Spleen (tissue), 11 donors: ENCODE data around the gene RAB28. TPM values are rescaled to one million over a fixed set of nuclear protein-coding genes. Genes with fewer than 3 reads are reported as not detected.

Experiments used
- DNase-seq: peaks from one replicate; pipeline ENCODE4 v3.0.0-alpha.2; 2020
- H3K27ac ChIP-seq, 8 donors: fragments of 200-600 bp; sonication (generic) in 7 of 8; 1 replicate in 4 of 8; 2 replicates in 4 of 8; pipeline versions ENCODE4 v1.5.0 to v1.8.0; 2016 to 2021; ENCODE audit warnings: inconsistent platforms in 4 of 8, mild to moderate bottlenecking in 4 of 8, moderate library complexity in 1 of 8
- H3K27me3 ChIP-seq, 7 donors: fragments of 200-600 bp; sonication (generic) in 6 of 7; replicated peaks in 1 of 7; 1 replicate in 4 of 7; 2 replicates in 3 of 7; pipeline versions ENCODE4 v1.5.0 to v1.8.0; 2016 to 2021; ENCODE audit warnings: inconsistent platforms in 3 of 7, mild to moderate bottlenecking in 1 of 7
- H3K36me3 ChIP-seq, 6 donors: fragments of 200-600 bp; sonication (generic) in 5 of 6; 1 replicate in 4 of 6; 2 replicates in 2 of 6; pipeline versions ENCODE4 v1.5.0 to v1.8.0; 2016 to 2021; ENCODE audit warnings: inconsistent platforms in 2 of 6
- H3K4me1 ChIP-seq, 6 donors: fragments of 200-600 bp; sonication (generic) in 5 of 6; 1 replicate in 3 of 6; 2 replicates in 3 of 6; pipeline versions ENCODE4 v1.5.0 to v1.8.0; 2016 to 2021; ENCODE audit warnings: inconsistent platforms in 3 of 6
- H3K4me3 ChIP-seq, 8 donors: fragments of 200-600 bp; sonication (generic) in 7 of 8; 1 replicate in 4 of 8; 2 replicates in 4 of 8; pipeline versions ENCODE4 v1.5.0 to v1.8.0; 2016 to 2021; ENCODE audit warnings: inconsistent platforms in 4 of 8, mild to moderate bottlenecking in 4 of 8, moderate library complexity in 2 of 8
- H3K9me3 ChIP-seq, 8 donors: fragments of 200-600 bp; sonication (generic) in 7 of 8; 1 replicate in 4 of 8; 2 replicates in 4 of 8; pipeline versions ENCODE4 v1.5.0 to v1.8.0; 2016 to 2021; ENCODE audit warnings: inconsistent platforms in 4 of 8
- CTCF ChIP-seq, 11 experiments: fragments of 200-600 bp in 7 of 11; fragments of 450-650 bp in 4 of 11; sonication (generic) in 4 of 11; IDR thresholded peaks in 8 of 11; conservative IDR thresholded peaks in 3 of 11; 1 replicate in 7 of 11; 2 replicates in 4 of 11; pipeline versions ENCODE4 v1.4.0 to v1.8.0; 2016 to 2021; ENCODE audit warnings: antibody characterized with exemption in 11 of 11, inconsistent platforms in 4 of 11, mild to moderate bottlenecking in 1 of 11
- POLR2A ChIP-seq, 3 donors: fragments of 450-650 bp; IDR thresholded peaks; one replicate each; pipeline ENCODE4 v1.5.1; 2017; ENCODE audit warnings: antibody characterized with exemption in 3 of 3, mild to moderate bottlenecking in 1 of 3
- POLR2AphosphoS5 ChIP-seq, 3 donors: sonication (generic); formaldehyde crosslinking; IDR thresholded peaks; one replicate each; pipeline ENCODE4 v1.5.1; 2017; ENCODE audit warnings: antibody characterized with exemption in 3 of 3
- WGBS, 5 donors: extraction: QIAGEN DNeasy Blood & Tissue Kit in 3 of 5; methylation state at CpG; one replicate each; pipeline versions ENCODE4 v1.1.5 to v1.1.7; 2013 to 2018; 5-methylcytosine and 5-hydroxymethylcytosine counted together
- intact Hi-C: fragments of 100-400 bp; cut with DNase I; formaldehyde crosslinking; loops from one replicate; pipeline ENCODE4 v1.15.0; 2023; ENCODE audit warnings: low total_unique reads
- polyA plus RNA-seq, 3 donors: library from polyadenylated mRNA; stranded (reverse); fragments of 200-250 nt; gene quantifications; one replicate each; pipeline ENCODE4 v1.2.1, GENCODE V29; 2013
- total RNA-seq, 7 donors: library from RNA; depleted of rRNA in 3 of 7; stranded (reverse); fragments of >200 nt in 3 of 7; fragmentation: NEBNext Ultra II Directional in 4 of 7; extraction: Animal tissue kit (Norgen Biotek cat#: 25700) in 4 of 7; gene quantifications; one replicate each; pipeline versions ENCODE4 v1.1.0 to v1.2.1, GENCODE V29; 2016 to 2021
- donor health status: healthy with polysubstance abuse.
- donor health status: DM: no; HTN: no; CAD: no; lungs with moderate emphysema.
- donor health status: DM: no; HTN: no; CAD: no.
- donor health status: Bipolar disorder and iron deficiency.
- donor health status: healthy.
- donor health status: DM: no; HTN: no; CAD: no.
- donor health status: DM: yes; HTN: yes; CAD: no.

RAB28 gene
- total and polyA plus RNA-seq, 10 donors: 9.9 to 23.4 (median 18.3) TPM

- Histone ChIP-seq H3K4me1 (no peaks in the 10 kb centered on the region), H3K9me3 (peaks cover 0 to 6% (median 0%) of the 10 kb centered on the region in 8 donors), H3K27me3 (no peaks in the 10 kb centered on the region), H3K27ac (no peak overlapping the region), H3K4me3 (no peak overlapping the region), H3K36me3 (peaks cover 0 to 28% (median 0%) of the 10 kb centered on the region in 6 donors)
- no peak for DNase-seq
- intact Hi-C loops: no loop called here
- no peak for TF ChIP-seq POLR2A (IDR thresholded peaks at IDR 0.05)
- no peak for TF ChIP-seq POLR2AphosphoS5 (IDR thresholded peaks at IDR 0.05)
- TF ChIP-seq CTCF (IDR thresholded peaks at IDR 0.05 in 8 of 11, conservative IDR thresholded peaks at IDR 0.05 in 3 of 11): no peak
These were observed 13.8 kb downstream of the RAB28 start for GRCh38 chr4:13470379-13470778.

DNA sequence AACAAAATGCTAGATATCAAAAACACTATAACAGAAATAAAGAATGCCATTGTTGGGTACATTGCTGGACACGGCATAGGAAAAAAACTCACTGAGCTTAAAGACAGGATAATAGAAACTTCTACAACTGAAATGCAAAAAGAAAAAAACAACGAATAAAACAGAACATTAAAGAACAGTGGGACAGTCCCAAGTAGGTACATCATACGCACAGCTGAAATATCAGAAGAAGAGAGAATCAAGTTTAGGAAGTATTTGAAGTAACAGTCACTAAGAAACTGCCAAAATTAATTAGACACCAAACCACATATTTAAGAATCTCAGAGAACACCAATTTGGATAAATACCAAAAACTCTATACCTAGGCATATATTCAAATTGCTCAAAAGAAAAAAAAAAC, 19.2 kb downstream of the RAB28 start:
- intact Hi-C loops: no loop called here
- peaks cover 0 to 7% (median 0%) of the 10 kb centered on the region in 8 donors for H3K9me3 ChIP-seq
- no peak for DNase-seq
- H3K27me3 ChIP-seq: no peaks in the 10 kb centered on the region
- H3K27ac ChIP-seq: no peak overlapping the region
- peaks cover 0 to 21% (median under 1%) of the 10 kb centered on the region in 6 donors for H3K36me3 ChIP-seq
- no peaks in the 10 kb centered on the region for H3K4me1 ChIP-seq
- 79 to 95% (median 85%) methylated on average over 3 of the region's 3 CpGs for WGBS, 5 donors
- H3K4me3 ChIP-seq: no peak overlapping the region
- TF ChIP-seq CTCF (IDR thresholded peaks at IDR 0.05 in 8 of 11, conservative IDR thresholded peaks at IDR 0.05 in 3 of 11) (no peak), POLR2A (IDR thresholded peaks at IDR 0.05) (no peak), POLR2AphosphoS5 (IDR thresholded peaks at IDR 0.05) (no peak)

DNA sequence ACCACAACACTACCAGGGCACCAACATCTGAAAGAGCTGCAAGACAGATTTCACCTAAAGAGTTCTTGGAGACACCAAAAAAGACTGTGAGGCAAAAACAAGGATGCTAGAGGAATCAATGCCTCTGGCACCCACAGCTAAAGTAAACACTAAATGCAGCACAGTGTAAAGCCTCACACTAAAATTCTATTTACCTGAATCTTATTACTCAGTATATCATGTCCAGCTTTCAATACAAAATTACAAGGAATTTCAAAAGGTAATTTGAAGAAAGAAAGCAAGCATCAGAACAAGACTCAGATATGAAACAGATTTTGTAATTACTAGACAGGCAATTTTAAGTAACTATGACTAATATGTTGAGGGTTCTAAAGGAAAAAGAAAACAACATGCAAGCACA, 19.6 kb downstream of the RAB28 start:
- intact Hi-C loops: no loop called here
- Histone ChIP-seq H3K9me3 (peaks cover 0 to 7% (median 0%) of the 10 kb centered on the region in 8 donors), H3K27ac (no peak overlapping the region), H3K36me3 (peaks cover 0 to 21% (median 2%) of the 10 kb centered on the region in 6 donors), H3K4me3 (no peak overlapping the region), H3K4me1 (no peaks in the 10 kb centered on the region), H3K27me3 (no peaks in the 10 kb centered on the region)
- no peak for TF ChIP-seq CTCF (IDR thresholded peaks at IDR 0.05 in 8 of 11, conservative IDR thresholded peaks at IDR 0.05 in 3 of 11)
- TF ChIP-seq POLR2A (IDR thresholded peaks at IDR 0.05): no peak
- no peak for TF ChIP-seq POLR2AphosphoS5 (IDR thresholded peaks at IDR 0.05)
- DNase-seq: no peak

- no peak for DNase-seq
- H3K4me3 ChIP-seq: no peak overlapping the region
- no peaks in the 10 kb centered on the region for H3K4me1 ChIP-seq
- H3K27ac ChIP-seq: no peak overlapping the region
- TF ChIP-seq POLR2AphosphoS5 (IDR thresholded peaks at IDR 0.05): no peak
- TF ChIP-seq CTCF (IDR thresholded peaks at IDR 0.05 in 8 of 11, conservative IDR thresholded peaks at IDR 0.05 in 3 of 11): no peak
- no peak for TF ChIP-seq POLR2A (IDR thresholded peaks at IDR 0.05)
- no peaks in the 10 kb centered on the region for H3K27me3 ChIP-seq
- H3K36me3 ChIP-seq: peaks cover 0 to 30% (median 2%) of the 10 kb centered on the region in 6 donors
- intact Hi-C loops: no loop called here
- WGBS, 5 donors: 76 to 88% (median 85%) methylated on average over 6 of the region's 6 CpGs
- H3K9me3 ChIP-seq: peaks cover 0 to 7% (median 0%) of the 10 kb centered on the region in 8 donors
These were observed 22.8 kb downstream of the RAB28 start for GRCh38 chr4:13461191-13461905.
